WTC11 (cell line): Measurements from ENCODE around the gene LOXL4. TPM values are rescaled to one million over a fixed set of nuclear protein-coding genes. Genes with fewer than 3 reads are reported as not detected.

Experiments used
- ATAC-seq: fragments of 200-7000 bp; cut with Tn5 transposase; 2 replicates; pipeline ENCODE4 v1.10.0; 2021; ENCODE audit warnings: mild to moderate bottlenecking, moderate library complexity
- CTCF ChIA-PET: fragments of 300-600 bp; sonication (Branson Sonifier 250); formaldehyde crosslinking; loops from one replicate; lab custom pipeline; 2021; ENCODE audit warnings: antibody characterized with exemption; lab: Charles Lee
- POLR2A ChIA-PET: fragments of 350-600 bp; sonication (Branson Sonifier 250); formaldehyde crosslinking; loops from one replicate; lab custom pipeline; 2021; ENCODE audit warnings: antibody characterized with exemption; lab: Charles Lee
- DNase-seq: peaks from one replicate; pipeline ENCODE4 v3.0.0; 2021; ENCODE audit warnings: low spot score
- H3K27ac Mint-ChIP-seq: 2 replicates; pipeline ENCODE4 v1.8.0; 2021; ENCODE audit warnings: mixed read lengths
- H3K27me3 Mint-ChIP-seq: 2 replicates; pipeline ENCODE4 v1.8.0; 2021; ENCODE audit warnings: low read depth, mild to moderate bottlenecking, moderate library complexity, mixed read lengths
- H3K36me3 Mint-ChIP-seq: 2 replicates; pipeline ENCODE4 v1.8.0; 2021; ENCODE audit warnings: mixed read lengths
- H3K4me1 Mint-ChIP-seq: 2 replicates; pipeline ENCODE4 v1.8.0; 2022; ENCODE audit warnings: mixed read lengths
- H3K4me3 Mint-ChIP-seq: 2 replicates; pipeline ENCODE4 v1.8.0; 2021; ENCODE audit warnings: mild to moderate bottlenecking, moderate library complexity, mixed read lengths
- H3K9me3 Mint-ChIP-seq: 2 replicates; pipeline ENCODE4 v1.8.0; 2021; ENCODE audit warnings: mixed read lengths
- CTCF ChIP-seq: fragments of 200-600 bp; IDR thresholded peaks from 2 replicates; pipeline ENCODE4 v1.8.0; 2022; ENCODE audit warnings: antibody characterized with exemption
- E2F1 ChIP-seq: sonication (generic); formaldehyde crosslinking; IDR thresholded peaks from 2 replicates; pipeline ENCODE4 v1.8.0; 2022; ENCODE audit warnings: mild to moderate bottlenecking, missing genetic modification reagents
- E2F5 ChIP-seq: sonication (generic); formaldehyde crosslinking; IDR thresholded peaks from 2 replicates; pipeline ENCODE4 v1.8.1; 2022; ENCODE audit warnings: mild to moderate bottlenecking, moderate library complexity, missing genetic modification reagents
- ESRRA ChIP-seq: sonication (generic); formaldehyde crosslinking; IDR thresholded peaks from 2 replicates; pipeline ENCODE4 v1.8.1; 2022; ENCODE audit warnings: mild to moderate bottlenecking, missing genetic modification reagents, borderline replicate concordance
- ETV6 ChIP-seq: sonication (generic); formaldehyde crosslinking; IDR thresholded peaks from 2 replicates; pipeline ENCODE4 v1.8.1; 2022; ENCODE audit warnings: mild to moderate bottlenecking, missing genetic modification reagents
- FOXJ3 ChIP-seq: sonication (generic); formaldehyde crosslinking; IDR thresholded peaks from 2 replicates; pipeline ENCODE4 v1.9.0; 2021; ENCODE audit warnings: missing genetic modification reagents, mild to moderate bottlenecking, borderline replicate concordance
- GRHL2 ChIP-seq: fragments of 250-450 bp; sonication (Bioruptor Pico); IDR thresholded peaks from 2 replicates; pipeline ENCODE4 v1.8.0; 2022; ENCODE audit warnings: mild to moderate bottlenecking, moderate library complexity; ENCODE audit not compliant: insufficient replicate concordance, severe bottlenecking
- HMGA2 ChIP-seq: fragments of 250-450 bp; sonication (Bioruptor Pico); IDR thresholded peaks from 2 replicates; pipeline ENCODE4 v1.4.0; 2021; ENCODE audit warnings: mild to moderate bottlenecking, moderate library complexity
- IRF2 ChIP-seq: sonication (generic); formaldehyde crosslinking; IDR thresholded peaks from 2 replicates; pipeline ENCODE4 v1.8.0; 2022; ENCODE audit warnings: low read depth, missing genetic modification reagents, borderline replicate concordance
- JUN ChIP-seq: sonication (generic); formaldehyde crosslinking; IDR thresholded peaks from 2 replicates; pipeline ENCODE4 v1.8.0; 2023; ENCODE audit warnings: mild to moderate bottlenecking, missing genetic modification reagents
- NFATC4 ChIP-seq: fragments of 250-450 bp; sonication (Bioruptor Pico); IDR thresholded peaks from 2 replicates; pipeline ENCODE4 v1.9.0; 2021; ENCODE audit warnings: mild to moderate bottlenecking
- PRRX2 ChIP-seq: fragments of 250-450 bp; sonication (Bioruptor Pico); IDR thresholded peaks from 2 replicates; pipeline ENCODE4 v1.8.0; 2021; ENCODE audit warnings: mild to moderate bottlenecking
- SMAD3 ChIP-seq: sonication (generic); formaldehyde crosslinking; IDR thresholded peaks from 2 replicates; pipeline ENCODE4 v1.8.0; 2022; ENCODE audit warnings: missing genetic modification reagents, mild to moderate bottlenecking, borderline replicate concordance
- SOX15 ChIP-seq: fragments of 250-450 bp; sonication (Bioruptor Pico); IDR thresholded peaks from 2 replicates; pipeline ENCODE4 v1.9.0; 2021; ENCODE audit warnings: mild to moderate bottlenecking
- ZNF138 ChIP-seq: sonication (generic); formaldehyde crosslinking; conservative IDR thresholded peaks from 2 replicates; pipeline ENCODE4 v1.8.1; 2022; ENCODE audit warnings: mild to moderate bottlenecking, moderate library complexity, missing genetic modification reagents
- ZNF263 ChIP-seq: sonication (generic); formaldehyde crosslinking; IDR thresholded peaks from 2 replicates; pipeline ENCODE4 v1.8.1; 2022; ENCODE audit warnings: low read depth, mild to moderate bottlenecking, moderate library complexity, missing genetic modification reagents
- ZNF281 ChIP-seq: sonication (generic); formaldehyde crosslinking; IDR thresholded peaks from 2 replicates; pipeline ENCODE4 v1.8.0; 2023; ENCODE audit warnings: mild to moderate bottlenecking, missing genetic modification reagents
- ZNF317 ChIP-seq: sonication (generic); formaldehyde crosslinking; IDR thresholded peaks from 2 replicates; pipeline ENCODE4 v1.8.1; 2023; ENCODE audit warnings: low read depth, mild to moderate bottlenecking, moderate library complexity, missing genetic modification reagents, borderline replicate concordance
- ZNF416 ChIP-seq: fragments of 250-450 bp; sonication (Bioruptor Pico); IDR thresholded peaks from 2 replicates; pipeline ENCODE4 v1.9.0; 2021; ENCODE audit warnings: mild to moderate bottlenecking, inconsistent platforms
- total RNA-seq: library from RNA; stranded (reverse); gene quantifications from 3 replicates; pipeline ENCODE4 v1.2.3, GENCODE V29; 2021
- TF ChIP-seq, protein P1 (sequence below): fragments of 250-450 bp; sonication (Bioruptor Pico); IDR thresholded peaks from 2 replicates; pipeline ENCODE4 v1.9.0; 2021; ENCODE audit warnings: mild to moderate bottlenecking
- TF ChIP-seq, protein P2 (sequence below): sonication (generic); formaldehyde crosslinking; IDR thresholded peaks from 2 replicates; pipeline ENCODE4 v1.8.1; 2023; ENCODE audit warnings: mild to moderate bottlenecking, missing genetic modification reagents
- TF ChIP-seq, protein P3 (sequence below): sonication (generic); formaldehyde crosslinking; IDR thresholded peaks from 2 replicates; pipeline ENCODE4 v1.8.1; 2022; ENCODE audit warnings: low read depth, missing genetic modification reagents, borderline replicate concordance

The LOXL4 gene
- total RNA-seq, 1 experiment from 2014 or later = 0.35 TPM

DNA sequence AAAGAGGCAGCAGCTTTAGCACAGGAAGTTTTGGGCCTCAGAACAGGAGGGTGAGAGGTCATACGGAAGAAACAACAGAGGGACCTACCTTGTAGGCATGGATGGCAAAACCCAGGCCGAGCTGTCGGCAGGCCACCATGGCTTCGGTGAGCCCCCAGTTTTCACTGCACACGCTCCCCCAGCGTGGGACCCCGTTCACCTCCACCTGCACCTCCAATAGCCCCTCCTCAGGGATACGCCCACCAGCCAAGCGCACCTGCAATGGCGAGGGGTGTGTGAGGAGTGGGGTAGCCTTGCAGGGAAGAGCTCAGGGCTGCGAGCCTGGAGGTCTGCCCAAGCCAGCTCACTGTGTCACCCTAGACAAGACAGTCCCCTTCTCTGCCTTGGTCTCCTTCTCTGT, 11.3 kb downstream of the LOXL4 start:
- Mint-ChIP-seq H3K36me3 (no peaks in the 10 kb centered on the region), H3K4me1 (peaks cover 6% of the 10 kb centered on the region), H3K9me3 (no peaks in the 10 kb centered on the region), H3K27me3 (no peaks in the 10 kb centered on the region), H3K27ac (peak overlapping the region; percentile 68)
- POLR2A ChIA-PET = no interaction called here
- TF ChIP-seq PRRX2 (CRISPR knock-in tag) (no peak), ZNF281 (CRISPR knock-in tag) (no peak), ZNF138 (CRISPR knock-in tag) (no peak), ZNF317 (no peak), NFATC4 (CRISPR knock-in tag) (no peak), IRF2 (CRISPR knock-in tag) (no peak), ZNF416 (CRISPR knock-in tag) (no peak), E2F1 (CRISPR knock-in tag) (no peak), ESRRA (CRISPR knock-in tag) (no peak), GRHL2 (CRISPR knock-in tag) (no peak), HMGA2 (CRISPR knock-in tag) (no peak)
- TF ChIP-seq, protein P1, sequence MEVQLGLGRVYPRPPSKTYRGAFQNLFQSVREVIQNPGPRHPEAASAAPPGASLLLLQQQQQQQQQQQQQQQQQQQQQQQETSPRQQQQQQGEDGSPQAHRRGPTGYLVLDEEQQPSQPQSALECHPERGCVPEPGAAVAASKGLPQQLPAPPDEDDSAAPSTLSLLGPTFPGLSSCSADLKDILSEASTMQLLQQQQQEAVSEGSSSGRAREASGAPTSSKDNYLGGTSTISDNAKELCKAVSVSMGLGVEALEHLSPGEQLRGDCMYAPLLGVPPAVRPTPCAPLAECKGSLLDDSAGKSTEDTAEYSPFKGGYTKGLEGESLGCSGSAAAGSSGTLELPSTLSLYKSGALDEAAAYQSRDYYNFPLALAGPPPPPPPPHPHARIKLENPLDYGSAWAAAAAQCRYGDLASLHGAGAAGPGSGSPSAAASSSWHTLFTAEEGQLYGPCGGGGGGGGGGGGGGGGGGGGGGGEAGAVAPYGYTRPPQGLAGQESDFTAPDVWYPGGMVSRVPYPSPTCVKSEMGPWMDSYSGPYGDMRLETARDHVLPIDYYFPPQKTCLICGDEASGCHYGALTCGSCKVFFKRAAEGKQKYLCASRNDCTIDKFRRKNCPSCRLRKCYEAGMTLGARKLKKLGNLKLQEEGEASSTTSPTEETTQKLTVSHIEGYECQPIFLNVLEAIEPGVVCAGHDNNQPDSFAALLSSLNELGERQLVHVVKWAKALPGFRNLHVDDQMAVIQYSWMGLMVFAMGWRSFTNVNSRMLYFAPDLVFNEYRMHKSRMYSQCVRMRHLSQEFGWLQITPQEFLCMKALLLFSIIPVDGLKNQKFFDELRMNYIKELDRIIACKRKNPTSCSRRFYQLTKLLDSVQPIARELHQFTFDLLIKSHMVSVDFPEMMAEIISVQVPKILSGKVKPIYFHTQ (CRISPR knock-in tag) = no peak
- TF ChIP-seq, protein P2, sequence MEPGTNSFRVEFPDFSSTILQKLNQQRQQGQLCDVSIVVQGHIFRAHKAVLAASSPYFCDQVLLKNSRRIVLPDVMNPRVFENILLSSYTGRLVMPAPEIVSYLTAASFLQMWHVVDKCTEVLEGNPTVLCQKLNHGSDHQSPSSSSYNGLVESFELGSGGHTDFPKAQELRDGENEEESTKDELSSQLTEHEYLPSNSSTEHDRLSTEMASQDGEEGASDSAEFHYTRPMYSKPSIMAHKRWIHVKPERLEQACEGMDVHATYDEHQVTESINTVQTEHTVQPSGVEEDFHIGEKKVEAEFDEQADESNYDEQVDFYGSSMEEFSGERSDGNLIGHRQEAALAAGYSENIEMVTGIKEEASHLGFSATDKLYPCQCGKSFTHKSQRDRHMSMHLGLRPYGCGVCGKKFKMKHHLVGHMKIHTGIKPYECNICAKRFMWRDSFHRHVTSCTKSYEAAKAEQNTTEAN (CRISPR knock-in tag) = no peak
- TF ChIP-seq, all 79 proteins: peak for 0
- CTCF ChIA-PET = interaction anchor here (1.8 kb wide), 1 partner anchor 53 kb away, joined by 7 read pairs; no protein-coding TSS in a partner anchor
- ATAC-seq (no peak), DNase-seq (no peak)
- H3K4me3 Mint-ChIP-seq = no peak overlapping the region

- no peak for ATAC-seq
- Mint-ChIP-seq H3K9me3 (no peaks in the 10 kb centered on the region), H3K4me1 (peaks cover 8% of the 10 kb centered on the region), H3K36me3 (no peaks in the 10 kb centered on the region), H3K27me3 (no peaks in the 10 kb centered on the region), H3K27ac (no peak overlapping the region), H3K4me3 (no peak overlapping the region)
- no peak for DNase-seq
- POLR2A ChIA-PET = no interaction called here
- CTCF ChIA-PET = interaction anchor here (1.8 to 2.0 kb wide), 2 partner anchors 54 to 55 kb away, joined by 7 to 11 read pairs; no protein-coding TSS in a partner anchor
- TF ChIP-seq ZNF263 (no peak), ETV6 (CRISPR knock-in tag) (no peak), SMAD3 (no peak), CTCF (no peak), SOX15 (CRISPR knock-in tag) (no peak), FOXJ3 (CRISPR knock-in tag) (no peak), E2F5 (no peak), JUN (CRISPR knock-in tag) (no peak), IRF2 (CRISPR knock-in tag) (no peak)
- TF ChIP-seq, protein P3, sequence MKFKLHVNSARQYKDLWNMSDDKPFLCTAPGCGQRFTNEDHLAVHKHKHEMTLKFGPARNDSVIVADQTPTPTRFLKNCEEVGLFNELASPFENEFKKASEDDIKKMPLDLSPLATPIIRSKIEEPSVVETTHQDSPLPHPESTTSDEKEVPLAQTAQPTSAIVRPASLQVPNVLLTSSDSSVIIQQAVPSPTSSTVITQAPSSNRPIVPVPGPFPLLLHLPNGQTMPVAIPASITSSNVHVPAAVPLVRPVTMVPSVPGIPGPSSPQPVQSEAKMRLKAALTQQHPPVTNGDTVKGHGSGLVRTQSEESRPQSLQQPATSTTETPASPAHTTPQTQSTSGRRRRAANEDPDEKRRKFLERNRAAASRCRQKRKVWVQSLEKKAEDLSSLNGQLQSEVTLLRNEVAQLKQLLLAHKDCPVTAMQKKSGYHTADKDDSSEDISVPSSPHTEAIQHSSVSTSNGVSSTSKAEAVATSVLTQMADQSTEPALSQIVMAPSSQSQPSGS = no peak
Measured at GRCh38 chr10:98255146-98255877, 12.7 kb downstream of the LOXL4 start.
